ENCODE results near the gene CUEDC1.

Gene CUEDC1

GRCh38 chr17:57830880-57831279 lies 124.3 kb downstream of the CUEDC1 start:
- DNase-seq, result no peak

GRCh38 chr17:57823469-57824401 lies 131.5 kb downstream of the CUEDC1 start:
- peak; percentile 68 for DNase-seq

- DNase-seq, result no peak
These were observed 135.3 kb downstream of the CUEDC1 start for GRCh38 chr17:57819867-57820266.

- no peak for DNase-seq
These were observed 135.9 kb downstream of the CUEDC1 start for GRCh38 chr17:57819285-57819684.

- DNase-seq, result no peak
These were observed 137.1 kb downstream of the CUEDC1 start for GRCh38 chr17:57818066-57818465.

GRCh38 chr17:57817299-57817698 lies 137.9 kb downstream of the CUEDC1 start:
- DNase-seq, result no peak

- no peak for DNase-seq
These were observed 140.8 kb downstream of the CUEDC1 start for GRCh38 chr17:57814421-57814820.

GRCh38 chr17:57811638-57812280 lies 143.5 kb downstream of the CUEDC1 start:
- no peak for DNase-seq
